ENCODE data around the gene OGFOD3. TPM values are rescaled to one million over a fixed set of nuclear protein-coding genes. Genes with fewer than 3 reads are reported as not detected.
"Not testable (repeated sequence)": the region's sequence is repeated elsewhere in the genome, so short reads cannot be mapped to it uniquely, and the experiment has no call there.

Gene OGFOD3
- total and polyA plus RNA-seq, 2 donors from 2014 or later, result 27.8 to 36.1 TPM

DNA sequence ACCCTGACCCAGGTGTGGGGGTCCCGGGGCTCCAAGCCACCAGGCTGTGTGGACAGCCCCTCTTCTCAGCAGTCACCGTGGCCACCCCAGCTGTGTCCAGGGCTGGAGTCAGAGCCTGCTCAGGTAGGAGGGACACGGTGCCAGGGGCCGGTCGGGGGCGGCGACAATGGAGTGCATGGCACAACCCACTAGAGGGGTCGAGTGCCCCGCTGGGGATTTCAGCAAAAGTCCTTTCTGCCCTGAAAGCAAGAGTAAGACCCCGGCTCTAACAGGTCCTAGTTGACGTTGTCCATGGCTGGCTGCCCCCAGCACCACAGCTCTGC is 35.5 kb downstream of the OGFOD3 start:
- FAIRE-seq (no peak), DNase-seq (no peak)
- Histone ChIP-seq H3K27me3 (ENCODE audit: control insufficient read depth, insufficient read depth, low read length) (peaks cover 2% of the 10 kb centered on the region), H3K4me3 (ENCODE audit: low read length in 3 of 3) (no peak overlapping the region), H3K4me1 (ENCODE audit: control insufficient read depth in 2 of 3, insufficient read depth in 2 of 3, low read depth in 1 of 3, low read length in 3 of 3) (peaks cover 0 to 9% (median 0%) of the 10 kb centered on the region in 3 donors), H3K9ac (ENCODE audit: low read length in 3 of 3) (no peak overlapping the region), H3K36me3 (ENCODE audit: control insufficient read depth in 2 of 3, insufficient read depth in 3 of 3, low read length in 3 of 3) (no peaks in the 10 kb centered on the region), H3K9me3 (ENCODE audit: control insufficient read depth in 2 of 3, insufficient read depth in 1 of 3, low read length in 3 of 3) (no peaks in the 10 kb centered on the region), H3K27ac (ENCODE audit: low read depth in 2 of 2, low read length in 2 of 2) (no peak overlapping the region)
- intact Hi-C loops (cut with DNase I), result no loop called here
- TF ChIP-seq, protein P1, sequence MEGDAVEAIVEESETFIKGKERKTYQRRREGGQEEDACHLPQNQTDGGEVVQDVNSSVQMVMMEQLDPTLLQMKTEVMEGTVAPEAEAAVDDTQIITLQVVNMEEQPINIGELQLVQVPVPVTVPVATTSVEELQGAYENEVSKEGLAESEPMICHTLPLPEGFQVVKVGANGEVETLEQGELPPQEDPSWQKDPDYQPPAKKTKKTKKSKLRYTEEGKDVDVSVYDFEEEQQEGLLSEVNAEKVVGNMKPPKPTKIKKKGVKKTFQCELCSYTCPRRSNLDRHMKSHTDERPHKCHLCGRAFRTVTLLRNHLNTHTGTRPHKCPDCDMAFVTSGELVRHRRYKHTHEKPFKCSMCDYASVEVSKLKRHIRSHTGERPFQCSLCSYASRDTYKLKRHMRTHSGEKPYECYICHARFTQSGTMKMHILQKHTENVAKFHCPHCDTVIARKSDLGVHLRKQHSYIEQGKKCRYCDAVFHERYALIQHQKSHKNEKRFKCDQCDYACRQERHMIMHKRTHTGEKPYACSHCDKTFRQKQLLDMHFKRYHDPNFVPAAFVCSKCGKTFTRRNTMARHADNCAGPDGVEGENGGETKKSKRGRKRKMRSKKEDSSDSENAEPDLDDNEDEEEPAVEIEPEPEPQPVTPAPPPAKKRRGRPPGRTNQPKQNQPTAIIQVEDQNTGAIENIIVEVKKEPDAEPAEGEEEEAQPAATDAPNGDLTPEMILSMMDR (IDR thresholded peaks at IDR 0.05; ENCODE audit: borderline replicate concordance, extremely low read depth, insufficient read depth), result no peak

DNA sequence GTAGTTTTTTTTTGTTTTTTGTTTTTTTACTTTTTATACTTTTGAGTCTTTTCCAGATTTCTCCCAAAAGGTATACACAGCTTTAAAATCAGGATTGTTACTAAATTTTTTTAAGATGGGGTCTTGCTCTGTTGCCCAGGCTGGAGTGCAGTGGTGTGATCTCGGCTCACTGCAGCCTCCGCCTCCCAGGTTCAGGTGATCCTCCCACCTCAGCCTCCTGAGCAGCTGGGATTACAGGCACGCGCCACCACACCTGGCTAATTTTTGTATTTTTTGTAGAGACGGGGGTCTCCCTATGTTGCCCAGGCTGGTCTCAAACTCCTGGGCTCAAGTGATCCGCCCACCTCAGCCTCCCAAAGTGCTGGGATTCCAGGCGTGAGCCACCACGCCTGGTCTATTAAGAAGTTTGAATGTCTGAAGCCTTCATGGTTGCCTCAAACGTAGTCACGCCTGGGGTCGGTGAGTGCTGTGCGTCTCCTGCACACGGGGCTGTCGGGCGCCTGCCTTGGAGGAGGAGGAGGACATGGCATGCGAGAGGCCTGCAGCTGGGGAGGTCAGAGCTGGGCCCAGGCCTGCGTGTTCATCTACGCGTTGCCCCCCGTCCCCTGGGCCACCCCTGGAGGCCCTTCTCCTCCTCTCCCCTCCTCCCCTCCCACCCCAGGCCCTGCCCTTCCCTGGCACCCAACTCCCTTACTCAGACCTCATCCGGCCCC is 36.0 kb downstream of the OGFOD3 start:
- H3K36me3 ChIP-seq (ENCODE audit: control insufficient read depth in 2 of 3, insufficient read depth in 3 of 3, low read length in 3 of 3); intact Hi-C loops (cut with DNase I); H3K4me1 ChIP-seq (ENCODE audit: control insufficient read depth in 2 of 3, insufficient read depth in 2 of 3, low read depth in 1 of 3, low read length in 3 of 3); H3K4me3 ChIP-seq (ENCODE audit: low read length in 3 of 3); H3K9ac ChIP-seq (ENCODE audit: low read length in 3 of 3); FAIRE-seq; H3K27ac ChIP-seq (ENCODE audit: low read depth in 2 of 2, low read length in 2 of 2); H3K9me3 ChIP-seq (ENCODE audit: control insufficient read depth in 2 of 3, insufficient read depth in 1 of 3, low read length in 3 of 3); H3K27me3 ChIP-seq (ENCODE audit: control insufficient read depth, insufficient read depth, low read length): not testable (repeated sequence)
- peak in 1 of 5 donors; percentile 66 for DNase-seq

DNA sequence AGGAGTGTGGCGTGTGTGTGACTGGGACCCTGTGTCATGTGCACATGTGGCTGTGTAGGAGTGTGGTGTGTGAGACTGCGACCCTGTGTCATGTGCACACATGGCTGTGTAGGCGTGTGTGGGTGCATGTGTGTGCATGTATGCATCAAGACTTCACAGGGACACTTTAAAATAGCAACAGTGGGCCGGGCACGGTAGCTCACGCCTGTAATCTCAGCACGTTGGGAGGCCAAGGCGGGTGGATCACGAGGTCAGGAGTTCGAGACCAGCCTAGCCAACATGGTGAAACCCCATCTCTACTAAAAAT is 36.7 kb downstream of the OGFOD3 start:
- H3K9ac ChIP-seq (ENCODE audit: low read length in 3 of 3); H3K36me3 ChIP-seq (ENCODE audit: control insufficient read depth in 2 of 3, insufficient read depth in 3 of 3, low read length in 3 of 3); H3K27ac ChIP-seq (ENCODE audit: low read depth in 2 of 2, low read length in 2 of 2); H3K27me3 ChIP-seq (ENCODE audit: control insufficient read depth, insufficient read depth, low read length); H3K9me3 ChIP-seq (ENCODE audit: control insufficient read depth in 2 of 3, insufficient read depth in 1 of 3, low read length in 3 of 3); FAIRE-seq; H3K4me3 ChIP-seq (ENCODE audit: low read length in 3 of 3); H3K4me1 ChIP-seq (ENCODE audit: control insufficient read depth in 2 of 3, insufficient read depth in 2 of 3, low read depth in 1 of 3, low read length in 3 of 3); intact Hi-C loops (cut with DNase I): not testable (repeated sequence)
- peak in 1 of 5 donors; percentile 45 for DNase-seq

DNA sequence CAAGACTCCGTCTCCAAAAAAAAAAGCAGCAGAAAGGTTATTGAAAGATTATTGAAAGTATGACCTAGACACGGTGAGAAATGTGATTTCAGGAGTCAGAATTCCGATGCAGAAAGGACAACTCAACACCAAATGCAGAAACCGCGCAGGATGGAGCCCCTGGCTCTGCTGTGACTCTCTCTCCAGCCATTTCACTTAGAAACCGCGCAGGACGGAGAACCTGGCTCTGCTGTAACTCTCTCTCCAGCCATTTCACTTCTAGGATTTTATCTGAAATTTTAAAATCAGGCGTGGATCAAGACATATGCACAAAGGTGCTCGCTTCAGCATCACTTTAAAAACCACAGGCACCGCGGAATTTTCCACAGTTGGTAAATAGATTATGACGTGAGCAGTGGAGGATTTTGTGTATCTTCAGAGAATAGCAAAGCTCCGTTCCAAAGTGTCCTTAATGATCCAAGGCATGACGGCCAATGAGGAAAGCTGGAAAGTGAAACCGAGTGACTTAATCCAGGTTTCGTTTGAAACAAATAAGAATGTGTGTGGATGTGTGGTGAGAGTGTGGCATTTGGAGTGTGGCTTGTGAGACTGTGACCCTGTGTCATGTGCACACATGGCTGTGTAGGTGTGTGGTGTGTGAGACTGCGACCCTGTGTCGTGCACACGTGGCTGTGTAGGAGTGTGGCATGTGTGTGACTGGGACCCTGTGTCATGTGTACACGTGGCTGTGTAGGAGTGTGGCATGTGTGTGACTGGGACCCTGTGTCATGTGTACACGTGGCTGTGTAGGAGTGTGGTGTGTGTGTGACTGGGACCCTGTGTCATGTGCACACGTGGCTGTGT is 37.3 kb downstream of the OGFOD3 start:
- Histone ChIP-seq H3K9ac (ENCODE audit: low read length in 3 of 3) (no peak overlapping the region), H3K27me3 (ENCODE audit: control insufficient read depth, insufficient read depth, low read length) (peaks cover 2% of the 10 kb centered on the region), H3K27ac (ENCODE audit: low read depth in 2 of 2, low read length in 2 of 2) (no peak overlapping the region), H3K9me3 (ENCODE audit: control insufficient read depth in 2 of 3, insufficient read depth in 1 of 3, low read length in 3 of 3) (no peaks in the 10 kb centered on the region), H3K4me3 (ENCODE audit: low read length in 3 of 3) (peak overlapping the region in 1 of 3 donors; percentile 2), H3K36me3 (ENCODE audit: control insufficient read depth in 2 of 3, insufficient read depth in 3 of 3, low read length in 3 of 3) (no peaks in the 10 kb centered on the region), H3K4me1 (ENCODE audit: control insufficient read depth in 2 of 3, insufficient read depth in 2 of 3, low read depth in 1 of 3, low read length in 3 of 3) (peaks cover 0 to 9% (median 0%) of the 10 kb centered on the region in 3 donors)
- TF ChIP-seq, protein P1 (IDR thresholded peaks at IDR 0.05; ENCODE audit: borderline replicate concordance, extremely low read depth, insufficient read depth), result no peak
- DNase-seq (no peak), FAIRE-seq (no peak)
- intact Hi-C loops (cut with DNase I), result no loop called here
